Coronary artery (tissue), 2 donors: ENCODE data around the gene ELL.
"Not testable (repeated sequence)": the region's sequence is repeated elsewhere in the genome, so short reads cannot be mapped to it uniquely, and the experiment has no call there.

Experiments used
- DNase-seq: peaks from one replicate; pipeline ENCODE4 v3.0.0-alpha.2; 2017; ENCODE audit warnings: low spot score
- H3K27ac ChIP-seq, 2 donors: fragments of 200-600 bp; sonication (generic); one replicate each; pipeline ENCODE4 v1.5.1; 2016 to 2019
- H3K4me3 ChIP-seq: fragments of 200-600 bp; sonication (generic); 2 replicates; pipeline ENCODE4 v1.5.1; 2016; ENCODE audit warnings: mild to moderate bottlenecking, moderate library complexity
- CTCF ChIP-seq: fragments of 200-600 bp; sonication (generic); IDR thresholded peaks from one replicate; pipeline ENCODE4 v1.5.1; 2019; ENCODE audit warnings: antibody characterized with exemption

The ELL gene

DNA sequence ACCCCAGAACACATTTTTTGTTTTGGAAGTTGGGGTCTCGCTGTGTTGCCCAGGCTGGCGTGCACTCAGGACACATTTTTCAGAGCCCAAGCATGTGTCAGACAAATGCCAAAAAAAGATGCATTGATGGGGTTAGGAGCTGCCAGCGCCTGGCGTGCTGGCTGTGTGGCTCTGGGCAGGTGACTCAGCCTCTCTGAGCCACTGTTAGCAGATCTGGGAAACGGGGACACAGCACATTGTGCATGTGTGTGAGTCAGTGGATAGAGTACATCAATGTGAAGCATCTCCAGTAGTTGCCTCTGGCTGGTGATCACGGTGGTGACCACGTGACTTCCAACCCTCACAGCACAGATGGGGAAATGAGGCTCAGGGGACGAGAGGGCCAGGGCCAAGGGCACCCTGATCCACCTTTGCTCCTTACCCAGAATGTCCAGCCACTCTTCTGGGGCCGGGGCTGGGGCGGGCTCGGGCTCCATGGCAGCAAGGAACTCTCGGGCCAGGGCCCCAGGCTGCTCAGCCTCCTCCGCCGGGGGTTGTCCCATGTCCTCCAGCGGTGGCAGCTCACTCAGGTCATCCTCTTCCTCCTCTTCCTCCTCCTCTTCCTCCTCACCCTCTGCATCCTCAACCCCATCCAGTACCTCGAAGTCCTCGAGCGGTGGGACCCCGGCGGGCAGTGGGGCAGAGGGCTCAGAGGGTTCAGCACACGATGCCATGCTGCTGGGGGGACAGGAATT, 19.6 kb upstream of the ELL start:
- no peak for DNase-seq
- no peak for TF ChIP-seq CTCF
- no peak overlapping the region for H3K4me3 ChIP-seq
- no peak overlapping the region for H3K27ac ChIP-seq

- DNase-seq, H3K27ac ChIP-seq, H3K4me3 ChIP-seq: not testable (repeated sequence)
Observed at GRCh38 chr19:18540200-18540599, 18.3 kb upstream of the ELL start.

DNA sequence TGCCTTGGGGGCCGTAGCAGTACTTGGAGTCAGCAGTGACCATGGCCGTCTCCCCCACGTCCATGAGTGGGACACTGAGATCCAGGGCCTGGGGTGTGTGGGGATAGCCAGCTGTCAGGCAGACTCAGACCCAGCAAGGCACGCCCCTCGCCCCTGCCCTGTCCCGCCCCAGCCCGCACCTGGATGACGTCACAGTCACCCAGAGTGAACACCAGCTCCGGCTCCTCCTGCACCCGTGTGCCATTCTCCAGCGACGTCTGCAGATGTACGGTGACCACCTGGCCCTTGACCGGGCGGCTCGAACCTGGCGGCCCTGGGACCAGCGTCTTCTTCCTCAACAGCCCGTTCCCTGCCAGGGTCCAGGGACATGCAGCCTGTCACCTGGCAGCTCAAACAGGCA, 17.5 kb upstream of the ELL start:
- no peak for DNase-seq
- Histone ChIP-seq H3K27ac (no peak overlapping the region), H3K4me3 (no peak overlapping the region)
- TF ChIP-seq CTCF = no peak

DNA sequence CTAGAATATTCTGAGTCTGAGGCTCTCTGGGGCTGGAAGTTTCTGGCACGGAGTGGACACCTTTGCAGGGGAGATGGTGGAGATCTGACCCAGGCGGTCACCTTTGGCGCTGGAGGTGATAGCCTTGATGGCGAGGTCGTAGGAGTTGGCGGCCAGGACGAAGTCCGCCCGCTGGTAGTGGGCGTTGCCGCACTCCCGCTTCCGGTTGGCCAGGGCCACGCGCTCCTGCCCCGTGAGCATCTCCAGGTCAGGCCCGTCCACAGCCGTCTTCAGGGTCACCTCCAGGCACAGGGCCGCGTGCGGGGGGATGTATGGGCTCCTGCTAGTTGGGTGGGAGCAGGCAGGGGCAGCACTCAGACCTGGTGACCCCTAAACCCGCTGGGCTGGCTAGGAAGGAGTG, 16.2 kb upstream of the ELL start:
- Histone ChIP-seq H3K27ac (no peak overlapping the region), H3K4me3 (no peak overlapping the region)
- DNase-seq = no peak
- TF ChIP-seq CTCF = no peak

DNA sequence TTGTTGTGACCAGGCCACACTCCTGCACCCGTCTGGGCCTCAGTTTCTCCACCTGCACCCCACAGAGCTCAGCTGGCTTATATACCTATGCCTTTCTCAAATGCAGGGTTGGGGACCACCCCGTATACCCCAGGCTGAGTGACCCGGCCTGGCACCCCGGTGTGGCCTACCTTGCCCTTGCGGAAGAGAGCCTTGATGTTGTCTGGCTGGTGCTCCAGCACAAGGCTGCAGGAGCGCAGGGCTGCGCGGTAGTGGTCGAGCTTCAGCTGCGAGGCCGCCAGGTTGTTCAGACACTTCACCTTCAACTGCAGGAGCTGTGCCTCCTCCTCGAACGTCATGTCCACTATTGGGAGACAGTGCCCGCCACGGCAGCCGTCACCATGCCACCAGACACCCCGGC, 15.6 kb upstream of the ELL start:
- no peak for TF ChIP-seq CTCF
- Histone ChIP-seq H3K4me3 (no peak overlapping the region), H3K27ac (no peak overlapping the region)
- DNase-seq = no peak

GRCh38 chr19:18536475-18536874, 14.6 kb upstream of the ELL start:
- no peak for DNase-seq
- Histone ChIP-seq H3K27ac (no peak overlapping the region), H3K4me3 (no peak overlapping the region)
- no peak for TF ChIP-seq CTCF

DNA sequence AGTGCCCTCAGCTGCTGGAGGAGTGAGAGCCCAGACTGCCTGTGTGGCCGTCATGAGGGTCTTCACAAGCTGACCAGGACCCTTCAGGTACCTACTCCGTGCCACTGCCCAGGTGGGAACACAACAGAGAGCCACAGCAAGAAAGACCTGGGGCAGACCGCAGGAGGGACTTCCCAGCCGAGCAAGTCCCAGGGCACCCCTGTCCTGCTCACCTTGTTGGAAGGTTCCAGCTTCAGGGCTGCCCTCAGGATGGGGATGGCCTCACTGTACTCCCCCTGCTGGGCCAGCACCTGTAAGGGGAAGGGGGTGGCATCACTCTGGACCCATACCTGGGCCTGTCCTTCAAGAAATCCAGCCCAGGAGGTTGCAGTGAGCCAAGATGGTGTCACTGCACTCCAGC, 11.2 kb upstream of the ELL start:
- TF ChIP-seq CTCF = no peak
- no peak overlapping the region for H3K4me3 ChIP-seq
- no peak overlapping the region for H3K27ac ChIP-seq

More for the DNA sequence above, 11.2 kb upstream of the ELL start:
- DNase-seq = no peak
